Measurements from ENCODE around the gene OSTC.

DNA sequence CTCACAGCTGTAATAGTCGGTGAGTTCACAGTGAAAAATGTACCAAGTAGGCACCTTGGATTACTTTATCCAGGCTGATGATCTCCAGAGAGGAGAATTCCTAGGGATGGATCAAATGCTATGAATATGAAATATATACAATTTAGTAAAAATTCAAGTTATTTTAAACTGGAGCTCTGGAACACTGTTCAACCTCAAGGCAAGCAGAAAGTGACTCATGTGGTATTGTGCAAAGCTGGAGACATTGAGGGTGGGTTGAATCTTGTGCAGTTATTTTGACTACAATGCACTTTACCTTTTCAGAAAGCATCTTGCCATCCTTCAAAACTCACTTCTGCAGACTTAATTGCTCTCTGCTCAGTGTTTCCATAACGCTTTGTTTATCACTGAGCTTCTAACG, 43.4 kb downstream of the OSTC start:
- TF ChIP-seq, protein P1, sequence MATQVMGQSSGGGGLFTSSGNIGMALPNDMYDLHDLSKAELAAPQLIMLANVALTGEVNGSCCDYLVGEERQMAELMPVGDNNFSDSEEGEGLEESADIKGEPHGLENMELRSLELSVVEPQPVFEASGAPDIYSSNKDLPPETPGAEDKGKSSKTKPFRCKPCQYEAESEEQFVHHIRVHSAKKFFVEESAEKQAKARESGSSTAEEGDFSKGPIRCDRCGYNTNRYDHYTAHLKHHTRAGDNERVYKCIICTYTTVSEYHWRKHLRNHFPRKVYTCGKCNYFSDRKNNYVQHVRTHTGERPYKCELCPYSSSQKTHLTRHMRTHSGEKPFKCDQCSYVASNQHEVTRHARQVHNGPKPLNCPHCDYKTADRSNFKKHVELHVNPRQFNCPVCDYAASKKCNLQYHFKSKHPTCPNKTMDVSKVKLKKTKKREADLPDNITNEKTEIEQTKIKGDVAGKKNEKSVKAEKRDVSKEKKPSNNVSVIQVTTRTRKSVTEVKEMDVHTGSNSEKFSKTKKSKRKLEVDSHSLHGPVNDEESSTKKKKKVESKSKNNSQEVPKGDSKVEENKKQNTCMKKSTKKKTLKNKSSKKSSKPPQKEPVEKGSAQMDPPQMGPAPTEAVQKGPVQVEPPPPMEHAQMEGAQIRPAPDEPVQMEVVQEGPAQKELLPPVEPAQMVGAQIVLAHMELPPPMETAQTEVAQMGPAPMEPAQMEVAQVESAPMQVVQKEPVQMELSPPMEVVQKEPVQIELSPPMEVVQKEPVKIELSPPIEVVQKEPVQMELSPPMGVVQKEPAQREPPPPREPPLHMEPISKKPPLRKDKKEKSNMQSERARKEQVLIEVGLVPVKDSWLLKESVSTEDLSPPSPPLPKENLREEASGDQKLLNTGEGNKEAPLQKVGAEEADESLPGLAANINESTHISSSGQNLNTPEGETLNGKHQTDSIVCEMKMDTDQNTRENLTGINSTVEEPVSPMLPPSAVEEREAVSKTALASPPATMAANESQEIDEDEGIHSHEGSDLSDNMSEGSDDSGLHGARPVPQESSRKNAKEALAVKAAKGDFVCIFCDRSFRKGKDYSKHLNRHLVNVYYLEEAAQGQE (IDR thresholded peaks at IDR 0.05; ENCODE audit: insufficient read depth in 1 of 2, low read depth in 2 of 2, low read length in 2 of 2) = no peak
- no peak for TF ChIP-seq POLR2AphosphoS5 (IDR thresholded peaks at IDR 0.05; ENCODE audit: low read depth, low read length)
- TF ChIP-seq TAF1 (IDR thresholded peaks at IDR 0.05; ENCODE audit: borderline replicate concordance, insufficient read depth, low read length) = no peak

Measured in PFSK-1 (cell line).